ENCODE results near the gene TMEM179B. TPM values are rescaled to one million over a fixed set of nuclear protein-coding genes. Genes with fewer than 3 reads are reported as not detected.
A peak's percentile ranks its signal among the peaks of the same experiment; 100 is the strongest.

Gene TMEM179B
- total RNA-seq, 6 experiments from 2014 or later, result 23.9 to 47.6 (median 29.1) TPM

- WGBS (ENCODE audit: insufficient coverage, low coverage, low lambda C conversion rate, missing lambda C conversion rate), result 16% methylated on average over 5 of the region's 15 CpGs
- Histone ChIP-seq H3K9me3 (no peaks in the 10 kb centered on the region), H3K4me3 (peak overlapping the region; percentile 54 to 67 (median 57)), H3K27me3 (no peaks in the 10 kb centered on the region), H3K36me3 (peaks cover 0 to 6% (median 0%) of the 10 kb centered on the region in 4 donors), H3K4me1 (peaks cover 0 to 11% (median 0%) of the 10 kb centered on the region in 4 donors), H3K27ac (peak overlapping the region in 1 of 3 donors; percentile 58)
- intact Hi-C loops (cut with DNase I), result no loop called here
- TF ChIP-seq, protein P1, sequence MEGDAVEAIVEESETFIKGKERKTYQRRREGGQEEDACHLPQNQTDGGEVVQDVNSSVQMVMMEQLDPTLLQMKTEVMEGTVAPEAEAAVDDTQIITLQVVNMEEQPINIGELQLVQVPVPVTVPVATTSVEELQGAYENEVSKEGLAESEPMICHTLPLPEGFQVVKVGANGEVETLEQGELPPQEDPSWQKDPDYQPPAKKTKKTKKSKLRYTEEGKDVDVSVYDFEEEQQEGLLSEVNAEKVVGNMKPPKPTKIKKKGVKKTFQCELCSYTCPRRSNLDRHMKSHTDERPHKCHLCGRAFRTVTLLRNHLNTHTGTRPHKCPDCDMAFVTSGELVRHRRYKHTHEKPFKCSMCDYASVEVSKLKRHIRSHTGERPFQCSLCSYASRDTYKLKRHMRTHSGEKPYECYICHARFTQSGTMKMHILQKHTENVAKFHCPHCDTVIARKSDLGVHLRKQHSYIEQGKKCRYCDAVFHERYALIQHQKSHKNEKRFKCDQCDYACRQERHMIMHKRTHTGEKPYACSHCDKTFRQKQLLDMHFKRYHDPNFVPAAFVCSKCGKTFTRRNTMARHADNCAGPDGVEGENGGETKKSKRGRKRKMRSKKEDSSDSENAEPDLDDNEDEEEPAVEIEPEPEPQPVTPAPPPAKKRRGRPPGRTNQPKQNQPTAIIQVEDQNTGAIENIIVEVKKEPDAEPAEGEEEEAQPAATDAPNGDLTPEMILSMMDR (IDR thresholded peaks at IDR 0.05), result no peak
- TF ChIP-seq POLR2A (IDR thresholded peaks at IDR 0.05), result no peak
- DNase-seq, result no peak
- ATAC-seq, result no peak
These were observed 34.0 kb upstream of the TMEM179B start for GRCh38 chr11:62752994-62753735.

DNA sequence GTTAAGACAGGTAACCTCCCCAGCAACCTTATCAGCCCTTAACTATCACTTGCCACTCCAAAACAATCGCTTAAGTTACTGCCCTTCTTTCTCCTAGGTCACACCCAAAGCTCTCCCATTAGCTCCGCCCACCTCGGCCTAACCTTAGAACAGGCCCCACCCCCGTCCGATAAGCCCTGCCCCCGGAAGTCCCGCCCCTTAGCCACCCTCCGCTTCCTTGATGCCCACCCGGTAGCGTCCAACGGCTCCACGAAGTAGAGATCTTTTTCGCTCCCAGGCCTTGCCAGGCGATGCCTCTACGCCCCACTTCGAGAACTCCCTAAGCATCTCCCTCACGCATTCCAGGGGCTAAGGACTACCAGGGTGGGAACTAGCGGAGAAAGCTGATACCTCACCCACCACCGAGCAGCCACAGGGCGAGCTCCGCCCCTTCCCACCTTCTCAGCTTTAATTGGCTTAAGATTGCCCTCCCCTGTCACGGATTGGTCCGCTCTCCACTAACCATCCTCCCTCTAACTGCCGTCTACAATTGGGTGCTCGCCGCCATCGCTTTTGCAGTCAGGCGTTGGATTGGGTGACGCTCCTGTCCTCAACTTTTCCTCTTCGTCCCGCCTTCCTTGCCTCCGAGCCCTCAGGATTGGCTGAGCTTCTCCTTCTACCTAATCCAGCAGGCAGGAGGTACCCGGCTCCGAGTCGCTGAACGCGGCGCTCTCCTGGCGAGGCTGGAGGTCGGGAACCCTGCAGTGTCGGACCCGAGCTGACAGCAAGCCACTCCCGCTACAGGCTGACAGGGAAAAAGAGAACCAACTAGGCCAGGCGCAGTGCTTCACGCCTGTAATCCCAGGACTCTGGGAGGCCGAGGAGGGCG, 33.2 kb upstream of the TMEM179B start, which contains the start of gene ZBTB3:
TSS of gene ZBTB3 (minus strand) at position 425 of the 868 bp plus-strand sequence. CDS start 496 bp downstream, outside the sequence.
- Histone ChIP-seq H3K4me1 (peaks cover 0 to 11% (median 0%) of the 10 kb centered on the region in 4 donors), H3K27ac (peak within 1 kb of the TSS; percentile 57 to 63 (median 58)), H3K27me3 (no peaks in the 10 kb centered on the region), H3K9me3 (no peaks in the 10 kb centered on the region), H3K36me3 (peaks cover 0 to 6% (median 0%) of the 10 kb centered on the region in 4 donors), H3K4me3 (peak within 1 kb of the TSS; percentile 54 to 67 (median 57))
- ATAC-seq, result peak; percentile 95 to 98 (median 96)
- intact Hi-C loops (cut with DNase I), result no loop called here
- under 1% methylated on average over 34 of the region's 47 CpGs for WGBS (ENCODE audit: insufficient coverage, low coverage, low lambda C conversion rate, missing lambda C conversion rate)
- peak; percentile 97 to 99 (median 98) for DNase-seq
- peak; percentile 67 for TF ChIP-seq POLR2A (IDR thresholded peaks at IDR 0.05)
- TF ChIP-seq, protein P1 (IDR thresholded peaks at IDR 0.05), result no peak

GRCh38 chr11:62755086-62755615, 32.1 kb upstream of the TMEM179B start:
- DNase-seq, result no peak
- no peak for ATAC-seq
- intact Hi-C loops (cut with DNase I), result no loop called here
- Histone ChIP-seq H3K27ac (no peak overlapping the region), H3K27me3 (no peaks in the 10 kb centered on the region), H3K4me1 (peaks cover 0 to 11% (median 0%) of the 10 kb centered on the region in 4 donors), H3K36me3 (peaks cover 0 to 6% (median 0%) of the 10 kb centered on the region in 4 donors), H3K9me3 (no peaks in the 10 kb centered on the region), H3K4me3 (no peak overlapping the region)
- WGBS (ENCODE audit: insufficient coverage, low coverage, low lambda C conversion rate, missing lambda C conversion rate), result 66% methylated on average over 8 of the region's 10 CpGs
- no peak for TF ChIP-seq POLR2A (IDR thresholded peaks at IDR 0.05)
- TF ChIP-seq, protein P1 (IDR thresholded peaks at IDR 0.05), result no peak

Data from right lobe of liver (tissue), 6 donors.